ENCODE results near the gene CELSR1. TPM values are rescaled to one million over a fixed set of nuclear protein-coding genes. Genes with fewer than 3 reads are reported as not detected.

The CELSR1 gene
- total RNA-seq, 2 donors from 2014 or later = 0.14 to 0.45 TPM

DNA sequence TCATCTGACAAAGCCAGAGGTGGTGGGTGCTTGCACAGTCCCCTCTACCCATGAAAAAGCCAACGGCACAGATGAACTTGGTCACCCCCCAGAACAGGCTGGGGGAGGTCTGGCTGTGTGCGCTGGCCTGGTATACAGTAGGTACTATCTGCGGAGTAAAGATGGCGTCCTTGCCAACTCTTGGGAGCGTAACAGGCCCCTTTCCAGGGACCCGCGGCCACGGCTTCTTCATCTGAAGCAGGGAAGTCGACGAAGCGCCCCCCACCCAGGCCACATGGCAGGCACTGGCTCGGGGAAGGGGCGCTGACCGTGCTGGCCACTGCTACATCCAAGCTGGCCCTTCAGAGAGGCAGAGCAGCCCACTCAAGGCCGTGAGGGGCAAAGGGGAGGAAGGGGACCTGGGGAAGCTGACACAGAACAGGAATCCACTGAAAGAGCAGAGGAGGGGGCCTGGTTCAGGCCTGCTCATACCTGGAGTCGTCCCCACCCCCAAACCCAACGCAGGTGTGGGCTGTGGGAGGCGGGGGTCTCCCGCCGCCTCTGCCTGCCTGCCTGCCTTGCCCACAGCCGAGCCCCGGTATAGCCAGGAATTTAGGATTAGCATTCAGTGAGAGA lies 75.7 kb downstream of the CELSR1 start:
- Mint-ChIP-seq H3K4me3 (no peak overlapping the region), H3K27ac (no peak overlapping the region), H3K36me3 (no peaks in the 10 kb centered on the region), H3K4me1 (ENCODE audit: low read depth in 2 of 2) (no peaks in the 10 kb centered on the region), H3K27me3 (no peaks in the 10 kb centered on the region), H3K9me3 (no peaks in the 10 kb centered on the region)
- DNase-seq (ENCODE audit: low spot score) (peak; percentile 53), ATAC-seq (no peak)

GRCh38 chr22:46460857-46461256 lies 76.6 kb downstream of the CELSR1 start:
- ATAC-seq (no peak), DNase-seq (ENCODE audit: low spot score) (peak; percentile 16)
- no peak overlapping the region for H3K4me3 Mint-ChIP-seq
- no peaks in the 10 kb centered on the region for H3K9me3 Mint-ChIP-seq
- H3K4me1 Mint-ChIP-seq (ENCODE audit: low read depth in 2 of 2) = no peaks in the 10 kb centered on the region
- no peak overlapping the region for H3K27ac Mint-ChIP-seq
- H3K27me3 Mint-ChIP-seq = no peaks in the 10 kb centered on the region
- H3K36me3 Mint-ChIP-seq = no peaks in the 10 kb centered on the region

GRCh38 chr22:46459347-46460065 lies 77.9 kb downstream of the CELSR1 start:
- no peak overlapping the region for H3K4me3 Mint-ChIP-seq
- H3K27me3 Mint-ChIP-seq = no peaks in the 10 kb centered on the region
- ATAC-seq (no peak), DNase-seq (ENCODE audit: low spot score) (peak; percentile 42)
- H3K9me3 Mint-ChIP-seq = no peaks in the 10 kb centered on the region
- no peaks in the 10 kb centered on the region for H3K4me1 Mint-ChIP-seq (ENCODE audit: low read depth in 2 of 2)
- H3K36me3 Mint-ChIP-seq = no peaks in the 10 kb centered on the region
- no peak overlapping the region for H3K27ac Mint-ChIP-seq

DNA sequence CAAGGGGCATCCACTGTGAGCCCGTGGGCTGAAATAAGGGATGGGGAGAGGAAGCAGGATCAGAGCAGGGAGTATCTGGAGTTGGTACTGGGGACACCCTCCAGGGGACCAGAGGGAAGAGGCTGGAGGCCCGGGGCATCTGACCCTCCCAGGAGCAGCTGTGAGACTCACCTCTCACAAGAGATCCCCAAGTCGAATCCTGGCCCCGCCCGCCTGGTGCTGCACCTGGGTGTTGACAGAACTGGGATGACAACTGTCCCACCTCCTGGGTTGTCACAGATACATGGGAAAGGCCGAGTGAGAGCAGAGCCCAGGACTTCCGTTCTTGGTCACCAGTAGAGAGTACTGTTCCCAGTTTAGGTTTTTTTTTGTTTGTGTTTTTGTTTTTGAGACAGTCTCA lies 78.9 kb downstream of the CELSR1 start:
- no peak for DNase-seq (ENCODE audit: low spot score)
- ATAC-seq = peak in 1 of 2 donors; percentile 41
- Mint-ChIP-seq H3K27me3 (no peaks in the 10 kb centered on the region), H3K4me1 (ENCODE audit: low read depth in 2 of 2) (no peaks in the 10 kb centered on the region), H3K27ac (no peak overlapping the region), H3K36me3 (no peaks in the 10 kb centered on the region), H3K9me3 (no peaks in the 10 kb centered on the region), H3K4me3 (no peak overlapping the region)

DNA sequence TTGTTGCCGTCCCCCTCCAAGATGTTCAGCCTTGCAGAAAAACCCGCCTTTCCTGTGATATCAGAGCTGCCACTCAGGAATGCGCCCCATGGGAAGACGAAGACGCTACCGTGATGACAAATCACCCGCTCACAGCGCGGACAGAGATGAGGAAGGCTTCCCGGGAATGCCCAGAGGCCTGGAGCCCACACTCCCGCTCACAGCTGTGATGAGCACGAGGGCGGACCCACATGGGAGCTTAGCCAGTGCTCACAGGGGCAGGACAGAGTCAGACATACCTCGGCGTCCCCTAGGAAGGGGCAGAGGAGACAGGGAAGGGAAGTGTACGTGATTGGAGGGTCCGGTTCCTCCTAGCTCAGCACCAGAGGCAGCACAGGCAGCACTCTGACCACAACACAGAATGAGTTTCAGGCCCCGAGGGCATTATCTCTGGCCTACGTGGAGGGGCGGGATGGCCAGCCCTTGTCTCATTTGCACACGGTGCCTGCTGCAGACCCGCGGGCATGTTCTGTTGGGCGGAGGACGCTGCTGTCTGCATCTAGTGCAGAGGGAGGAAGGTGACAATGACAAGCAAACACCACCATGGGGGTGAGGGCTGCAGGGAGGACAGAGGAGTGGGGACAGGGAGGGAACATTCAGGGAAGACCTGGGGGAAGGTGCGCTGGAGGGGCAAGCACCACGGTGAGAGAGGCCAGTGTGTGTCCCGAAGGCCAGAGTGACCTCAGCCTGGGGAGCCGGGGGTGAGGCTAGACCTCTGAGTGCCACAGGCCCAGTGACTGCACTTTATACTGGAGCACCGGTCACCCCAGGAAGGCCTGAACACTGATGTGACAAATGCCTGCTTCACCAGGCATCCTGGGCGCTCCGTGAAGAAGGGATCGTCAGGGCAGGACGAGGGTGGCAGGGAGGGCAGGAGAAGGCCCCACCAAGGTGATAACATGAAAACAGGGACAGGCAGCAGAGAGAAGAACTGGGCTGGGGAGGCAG lies 79.6 kb downstream of the CELSR1 start:
- no peaks in the 10 kb centered on the region for H3K27me3 Mint-ChIP-seq
- ATAC-seq (no peak), DNase-seq (ENCODE audit: low spot score) (peak; percentile 54)
- no peaks in the 10 kb centered on the region for H3K9me3 Mint-ChIP-seq
- no peak overlapping the region for H3K27ac Mint-ChIP-seq
- H3K36me3 Mint-ChIP-seq = no peaks in the 10 kb centered on the region
- H3K4me1 Mint-ChIP-seq (ENCODE audit: low read depth in 2 of 2) = no peaks in the 10 kb centered on the region
- H3K4me3 Mint-ChIP-seq = no peak overlapping the region

GRCh38 chr22:46456818-46457163 lies 80.6 kb downstream of the CELSR1 start:
- ATAC-seq (no peak), DNase-seq (ENCODE audit: low spot score) (no peak)
- Mint-ChIP-seq H3K36me3 (no peaks in the 10 kb centered on the region), H3K27me3 (no peaks in the 10 kb centered on the region), H3K27ac (no peak overlapping the region), H3K9me3 (no peaks in the 10 kb centered on the region), H3K4me1 (ENCODE audit: low read depth in 2 of 2) (no peaks in the 10 kb centered on the region), H3K4me3 (no peak overlapping the region)

- DNase-seq (ENCODE audit: low spot score) (no peak), ATAC-seq (no peak)
- no peaks in the 10 kb centered on the region for H3K4me1 Mint-ChIP-seq (ENCODE audit: low read depth in 2 of 2)
- H3K36me3 Mint-ChIP-seq = no peaks in the 10 kb centered on the region
- no peaks in the 10 kb centered on the region for H3K9me3 Mint-ChIP-seq
- no peaks in the 10 kb centered on the region for H3K27me3 Mint-ChIP-seq
- no peak overlapping the region for H3K4me3 Mint-ChIP-seq
- H3K27ac Mint-ChIP-seq = no peak overlapping the region
These were observed 82.0 kb downstream of the CELSR1 start for GRCh38 chr22:46455446-46455845.

- Mint-ChIP-seq H3K9me3 (no peaks in the 10 kb centered on the region), H3K4me1 (ENCODE audit: low read depth in 2 of 2) (no peaks in the 10 kb centered on the region), H3K27ac (no peak overlapping the region), H3K27me3 (no peaks in the 10 kb centered on the region), H3K36me3 (no peaks in the 10 kb centered on the region), H3K4me3 (no peak overlapping the region)
- DNase-seq (ENCODE audit: low spot score) (no peak), ATAC-seq (no peak)
These were observed 82.7 kb downstream of the CELSR1 start for GRCh38 chr22:46454504-46455269.

GRCh38 chr22:46453829-46454503 lies 83.5 kb downstream of the CELSR1 start:
- Mint-ChIP-seq H3K9me3 (no peaks in the 10 kb centered on the region), H3K27ac (no peak overlapping the region), H3K36me3 (no peaks in the 10 kb centered on the region), H3K4me3 (no peak overlapping the region), H3K27me3 (peaks cover 0 to 6% of the 10 kb centered on the region in 2 donors), H3K4me1 (ENCODE audit: low read depth in 2 of 2) (no peaks in the 10 kb centered on the region)
- ATAC-seq = no peak
- DNase-seq (ENCODE audit: low spot score) = no peak

GRCh38 chr22:46453006-46453828 lies 84.2 kb downstream of the CELSR1 start:
- H3K27me3 Mint-ChIP-seq = peaks cover 0 to 9% of the 10 kb centered on the region in 2 donors
- no peak overlapping the region for H3K4me3 Mint-ChIP-seq

DNA sequence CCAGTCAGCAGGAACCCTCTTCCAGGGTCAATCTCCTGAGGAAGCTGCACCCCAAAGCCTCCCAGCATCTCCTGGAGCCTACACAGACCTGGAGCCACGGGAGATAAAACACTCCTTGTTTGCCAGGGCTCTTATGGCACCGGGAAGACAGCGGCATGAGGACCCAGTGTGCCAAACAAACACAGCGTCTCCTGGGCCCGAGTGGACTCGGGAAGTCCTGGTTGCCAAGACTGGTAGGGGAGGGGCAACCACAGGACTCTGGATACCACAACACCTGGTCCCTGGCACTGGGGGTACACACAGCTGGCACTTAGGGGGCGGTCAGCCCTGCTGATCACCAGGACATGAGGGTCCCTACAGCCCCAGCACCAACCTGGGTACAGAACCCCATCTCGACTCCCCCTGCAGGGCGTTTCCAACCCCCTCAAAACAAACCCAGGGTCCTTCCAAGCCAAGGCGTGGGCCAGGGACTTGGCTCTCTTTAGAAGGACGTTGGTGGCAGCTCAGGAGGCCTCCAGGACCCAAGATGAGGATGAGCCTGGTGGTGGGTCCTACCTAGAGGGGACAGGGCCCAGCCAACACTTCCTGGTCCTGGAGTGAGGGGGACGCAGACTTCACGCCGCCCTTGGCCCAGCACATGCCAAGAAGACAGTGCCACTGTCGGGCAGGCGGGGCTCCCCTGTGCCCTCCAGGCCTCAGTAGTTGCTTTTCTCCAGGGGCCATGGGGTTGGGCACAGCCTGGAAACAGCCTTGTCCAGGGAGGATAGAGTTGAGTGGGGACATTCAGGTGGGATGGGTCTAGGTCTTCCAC lies 85.0 kb downstream of the CELSR1 start:
- Mint-ChIP-seq H3K27ac (no peak overlapping the region), H3K9me3 (no peaks in the 10 kb centered on the region), H3K4me3 (no peak overlapping the region), H3K36me3 (no peaks in the 10 kb centered on the region), H3K27me3 (peaks cover 0 to 9% of the 10 kb centered on the region in 2 donors), H3K4me1 (ENCODE audit: low read depth in 2 of 2) (no peaks in the 10 kb centered on the region)
- peak in 1 of 2 donors; percentile 37 for ATAC-seq
- DNase-seq (ENCODE audit: low spot score) = no peak

More at GRCh38 chr22:46453006-46453828, 84.2 kb downstream of the CELSR1 start:
- H3K9me3 Mint-ChIP-seq = no peaks in the 10 kb centered on the region
- no peak overlapping the region for H3K27ac Mint-ChIP-seq
- DNase-seq (ENCODE audit: low spot score) (no peak), ATAC-seq (no peak)
- no peaks in the 10 kb centered on the region for H3K4me1 Mint-ChIP-seq (ENCODE audit: low read depth in 2 of 2)
- no peaks in the 10 kb centered on the region for H3K36me3 Mint-ChIP-seq

DNA sequence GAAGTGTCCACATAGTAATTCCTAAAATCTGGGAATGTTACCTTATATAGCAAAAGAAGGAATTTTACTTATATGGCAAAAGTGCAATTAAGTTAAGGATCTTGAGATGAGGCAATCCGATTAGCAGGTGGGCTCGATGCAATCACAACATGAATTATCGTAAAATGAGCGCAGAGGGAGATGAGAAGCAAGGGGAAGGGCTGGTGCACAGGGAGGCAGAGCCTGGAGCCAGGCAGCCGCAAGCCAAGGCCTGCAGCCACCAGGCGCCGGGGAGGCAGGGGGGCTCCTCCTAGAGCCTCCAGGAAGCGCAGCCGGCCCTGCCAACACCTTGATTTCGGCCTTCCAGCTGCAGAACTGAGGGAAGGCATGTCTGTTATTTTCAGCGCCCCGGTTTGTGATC lies 85.7 kb downstream of the CELSR1 start:
- no peaks in the 10 kb centered on the region for H3K36me3 Mint-ChIP-seq
- ATAC-seq = no peak
- H3K27me3 Mint-ChIP-seq = peaks cover 0 to 9% of the 10 kb centered on the region in 2 donors
- no peaks in the 10 kb centered on the region for H3K9me3 Mint-ChIP-seq
- no peak overlapping the region for H3K27ac Mint-ChIP-seq
- peak; percentile 23 for DNase-seq (ENCODE audit: low spot score)
- H3K4me3 Mint-ChIP-seq = no peak overlapping the region
- no peaks in the 10 kb centered on the region for H3K4me1 Mint-ChIP-seq (ENCODE audit: low read depth in 2 of 2)
